Glomerular visceral epithelial cell (primary cell): ENCODE results near the gene CYLC1.
A peak's percentile ranks its signal among the peaks of the same experiment; 100 is the strongest.

Experiments
- DNase-seq: peaks from one replicate; pipeline ENCODE4 v3.0.0-alpha.2; 2016; ENCODE audit errors: extremely low spot score

CYLC1 gene

GRCh38 chrX:83860846-83861245, at the start of gene CYLC1:
Gene CYLC1 (plus strand): TSS chrX:83861146. CDS start chrX:83861183, 37 bp downstream.
- DNase-seq, result no peak

- DNase-seq, result no peak
Measured at GRCh38 chrX:83819304-83819703, 41.6 kb upstream of the CYLC1 start.

- DNase-seq, result no peak
Measured at GRCh38 chrX:83829874-83830273, 31.1 kb upstream of the CYLC1 start.

- DNase-seq, result peak; percentile 0
Measured at GRCh38 chrX:83845397-83845796, 15.5 kb upstream of the CYLC1 start.

- no peak for DNase-seq
Measured at GRCh38 chrX:83847339-83847738, 13.6 kb upstream of the CYLC1 start.

- DNase-seq, result no peak
Measured at GRCh38 chrX:83888585-83888984, 27.6 kb downstream of the CYLC1 start.

- no peak for DNase-seq
Measured at GRCh38 chrX:83892433-83892832, 31.5 kb downstream of the CYLC1 start.

GRCh38 chrX:83906921-83907320, 46.0 kb downstream of the CYLC1 start:
- no peak for DNase-seq

- no peak for DNase-seq
Measured at GRCh38 chrX:83916525-83916924, 55.6 kb downstream of the CYLC1 start.

GRCh38 chrX:83934220-83934619, 73.3 kb downstream of the CYLC1 start:
- no peak for DNase-seq
